Activated B cell treated with CpG ODN at 0.5 μM for 24 hours (primary cell): ENCODE measurements around the gene DNAH12. TPM values are rescaled to one million over a fixed set of nuclear protein-coding genes. Genes with fewer than 3 reads are reported as not detected.

Experiments
- ATAC-seq: fragments of 200-7000 bp; cut with Tn5 transposase; one replicate; pipeline ENCODE4 v1.10.0; 2021; ENCODE audit warnings: low read depth, mild to moderate bottlenecking, moderate library complexity
- CTCF ChIA-PET: fragments of 350-600 bp; sonication (Branson Sonifier 250); formaldehyde crosslinking; loops from one replicate; lab custom pipeline; 2021; ENCODE audit warnings: antibody characterized with exemption; lab: Charles Lee
- POLR2A ChIA-PET: fragments of 350-600 bp; sonication (Branson Sonifier 250); formaldehyde crosslinking; loops from one replicate; lab custom pipeline; 2021; ENCODE audit warnings: antibody characterized with exemption; lab: Charles Lee
- DNase-seq: peaks from one replicate; pipeline ENCODE4 v3.0.0; 2022
- H3K27ac Mint-ChIP-seq: one replicate; pipeline ENCODE4 v1.8.0; 2020; ENCODE audit warnings: mixed read lengths
- H3K27me3 Mint-ChIP-seq: one replicate; pipeline ENCODE4 v1.8.0; 2021; ENCODE audit warnings: mixed read lengths
- H3K36me3 Mint-ChIP-seq: one replicate; pipeline ENCODE4 v1.8.0; 2021; ENCODE audit warnings: low read depth, mixed read lengths
- H3K4me1 Mint-ChIP-seq: one replicate; pipeline ENCODE4 v1.8.0; 2021; ENCODE audit warnings: mixed read lengths
- H3K4me3 Mint-ChIP-seq: one replicate; pipeline ENCODE4 v1.8.0; 2020; ENCODE audit warnings: mild to moderate bottlenecking, mixed read lengths
- H3K9me3 Mint-ChIP-seq: one replicate; pipeline ENCODE4 v1.8.0; 2020; ENCODE audit warnings: mixed read lengths
- CTCF ChIP-seq: fragments of 200-600 bp; IDR thresholded peaks from one replicate; pipeline ENCODE4 v1.8.0; 2022; ENCODE audit warnings: antibody characterized with exemption, mild to moderate bottlenecking
- intact Hi-C: fragments of 100-400 bp; cut with micrococcal nuclease; formaldehyde crosslinking; loops from one replicate; pipeline ENCODE4 v1.15.1; 2024
- total RNA-seq: library from RNA; stranded (reverse); gene quantifications from 2 replicates; pipeline ENCODE4 v1.2.3, GENCODE V29; 2022

The DNAH12 gene
- total RNA-seq, 1 donor from 2014 or later: 0.22 TPM

- H3K36me3 Mint-ChIP-seq: peaks cover 85% of the 10 kb centered on the region
- H3K27ac Mint-ChIP-seq: no peak overlapping the region
- H3K4me3 Mint-ChIP-seq: no peak overlapping the region
- no peaks in the 10 kb centered on the region for H3K4me1 Mint-ChIP-seq
- no peak for TF ChIP-seq CTCF
- no peaks in the 10 kb centered on the region for H3K27me3 Mint-ChIP-seq
- H3K9me3 Mint-ChIP-seq: peaks cover 10% of the 10 kb centered on the region
- CTCF ChIA-PET: no interaction called here
- POLR2A ChIA-PET: no interaction called here
- no peak for ATAC-seq
- DNase-seq: no peak
- intact Hi-C loops: no loop called here
Measured at GRCh38 chr3:57261929-57262328, 282.2 kb downstream of the DNAH12 start.

- ATAC-seq (no peak), DNase-seq (no peak)
- ChIA-PET CTCF (no interaction called here), POLR2A (no interaction called here)
- no peak for TF ChIP-seq CTCF
- H3K27ac Mint-ChIP-seq: no peak overlapping the region
- H3K4me3 Mint-ChIP-seq: no peak overlapping the region
- intact Hi-C loops: no loop called here
- no peaks in the 10 kb centered on the region for H3K27me3 Mint-ChIP-seq
- peaks cover 80% of the 10 kb centered on the region for H3K36me3 Mint-ChIP-seq
- H3K4me1 Mint-ChIP-seq: no peaks in the 10 kb centered on the region
- H3K9me3 Mint-ChIP-seq: peaks cover 10% of the 10 kb centered on the region
Measured at GRCh38 chr3:57261119-57261518, 283.0 kb downstream of the DNAH12 start.

GRCh38 chr3:57257678-57258077 lies 286.5 kb downstream of the DNAH12 start:
- peaks cover 4% of the 10 kb centered on the region for H3K9me3 Mint-ChIP-seq
- H3K27me3 Mint-ChIP-seq: no peaks in the 10 kb centered on the region
- no peaks in the 10 kb centered on the region for H3K4me1 Mint-ChIP-seq
- ChIA-PET POLR2A (interaction anchor here (0.6 kb wide), 1 partner anchor 396 kb away, joined by 3 read pairs; no protein-coding TSS in a partner anchor), CTCF (no interaction called here)
- DNase-seq (no peak), ATAC-seq (no peak)
- H3K36me3 Mint-ChIP-seq: peaks cover 72% of the 10 kb centered on the region
- intact Hi-C loops: no loop called here
- H3K4me3 Mint-ChIP-seq: no peak overlapping the region
- TF ChIP-seq CTCF: no peak
- no peak overlapping the region for H3K27ac Mint-ChIP-seq

- ChIA-PET POLR2A (no interaction called here), CTCF (interaction anchor here (1.5 kb wide), 1 partner anchor 87 kb away, joined by 5 read pairs; no protein-coding TSS in a partner anchor)
- no peak for TF ChIP-seq CTCF
- no peak overlapping the region for H3K4me3 Mint-ChIP-seq
- intact Hi-C loops: no loop called here
- H3K36me3 Mint-ChIP-seq: peaks cover 73% of the 10 kb centered on the region
- peaks cover 4% of the 10 kb centered on the region for H3K9me3 Mint-ChIP-seq
- no peaks in the 10 kb centered on the region for H3K27me3 Mint-ChIP-seq
- no peak overlapping the region for H3K27ac Mint-ChIP-seq
- DNase-seq: no peak
- H3K4me1 Mint-ChIP-seq: no peaks in the 10 kb centered on the region
- no peak for ATAC-seq
Measured at GRCh38 chr3:57256844-57257243, 287.3 kb downstream of the DNAH12 start.

- Mint-ChIP-seq H3K27me3 (no peaks in the 10 kb centered on the region), H3K4me1 (no peaks in the 10 kb centered on the region), H3K9me3 (no peaks in the 10 kb centered on the region), H3K36me3 (peaks cover 62% of the 10 kb centered on the region), H3K4me3 (no peak overlapping the region), H3K27ac (no peak overlapping the region)
- TF ChIP-seq CTCF: no peak
- ATAC-seq (no peak), DNase-seq (no peak)
- intact Hi-C loops: no loop called here
- CTCF ChIA-PET: no interaction called here
- POLR2A ChIA-PET: no interaction called here
Measured at GRCh38 chr3:57252404-57252803, 291.7 kb downstream of the DNAH12 start.
